Fibroblast of villous mesenchyme (primary cell): ENCODE measurements around the gene PLEKHJ1. TPM values are rescaled to one million over a fixed set of nuclear protein-coding genes. Genes with fewer than 3 reads are reported as not detected.

Experiments used
- DNase-seq: peaks from one replicate; pipeline ENCODE4 v3.0.0-alpha.2; 2010; ENCODE audit warnings: low read depth
- H3K4me3 ChIP-seq: 2 replicates; pipeline ENCODE4 v1.5.1; 2011; ENCODE audit warnings: low read depth, mild to moderate bottlenecking, low read length
- total RNA-seq: library from RNA; depleted of rRNA; stranded (reverse); fragments of >200 nt; gene quantifications from 2 replicates; pipeline ENCODE4 v1.2.3, GENCODE V29; 2012
- TF ChIP-seq, protein P1 (sequence below): IDR thresholded peaks from 2 replicates; pipeline ENCODE4 v1.5.1; 2012; ENCODE audit warnings: low read depth, mild to moderate bottlenecking, low read length; ENCODE audit not compliant: insufficient read depth

Gene PLEKHJ1
- total RNA-seq, 1 donor: 43.6 TPM

DNA sequence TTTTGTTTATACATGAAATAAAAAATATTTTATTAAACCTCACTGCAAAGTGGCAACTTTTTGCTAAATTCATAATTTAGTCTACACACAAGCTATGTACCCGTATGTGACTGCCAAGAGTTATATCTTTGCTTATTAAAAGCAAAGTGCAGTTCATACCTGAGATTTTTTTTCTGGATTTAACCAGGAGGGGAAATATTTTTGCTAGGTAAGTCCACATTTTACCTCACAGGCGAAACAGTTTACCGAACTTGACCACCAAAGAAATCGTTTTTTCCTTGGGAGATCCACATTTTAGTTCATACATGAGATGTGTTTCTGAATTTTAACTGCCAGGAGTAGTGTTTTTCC, 32.3 kb upstream of the PLEKHJ1 start:
- TF ChIP-seq, protein P1, sequence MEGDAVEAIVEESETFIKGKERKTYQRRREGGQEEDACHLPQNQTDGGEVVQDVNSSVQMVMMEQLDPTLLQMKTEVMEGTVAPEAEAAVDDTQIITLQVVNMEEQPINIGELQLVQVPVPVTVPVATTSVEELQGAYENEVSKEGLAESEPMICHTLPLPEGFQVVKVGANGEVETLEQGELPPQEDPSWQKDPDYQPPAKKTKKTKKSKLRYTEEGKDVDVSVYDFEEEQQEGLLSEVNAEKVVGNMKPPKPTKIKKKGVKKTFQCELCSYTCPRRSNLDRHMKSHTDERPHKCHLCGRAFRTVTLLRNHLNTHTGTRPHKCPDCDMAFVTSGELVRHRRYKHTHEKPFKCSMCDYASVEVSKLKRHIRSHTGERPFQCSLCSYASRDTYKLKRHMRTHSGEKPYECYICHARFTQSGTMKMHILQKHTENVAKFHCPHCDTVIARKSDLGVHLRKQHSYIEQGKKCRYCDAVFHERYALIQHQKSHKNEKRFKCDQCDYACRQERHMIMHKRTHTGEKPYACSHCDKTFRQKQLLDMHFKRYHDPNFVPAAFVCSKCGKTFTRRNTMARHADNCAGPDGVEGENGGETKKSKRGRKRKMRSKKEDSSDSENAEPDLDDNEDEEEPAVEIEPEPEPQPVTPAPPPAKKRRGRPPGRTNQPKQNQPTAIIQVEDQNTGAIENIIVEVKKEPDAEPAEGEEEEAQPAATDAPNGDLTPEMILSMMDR: no peak
- peak overlapping the region; percentile 76 for H3K4me3 ChIP-seq

DNA sequence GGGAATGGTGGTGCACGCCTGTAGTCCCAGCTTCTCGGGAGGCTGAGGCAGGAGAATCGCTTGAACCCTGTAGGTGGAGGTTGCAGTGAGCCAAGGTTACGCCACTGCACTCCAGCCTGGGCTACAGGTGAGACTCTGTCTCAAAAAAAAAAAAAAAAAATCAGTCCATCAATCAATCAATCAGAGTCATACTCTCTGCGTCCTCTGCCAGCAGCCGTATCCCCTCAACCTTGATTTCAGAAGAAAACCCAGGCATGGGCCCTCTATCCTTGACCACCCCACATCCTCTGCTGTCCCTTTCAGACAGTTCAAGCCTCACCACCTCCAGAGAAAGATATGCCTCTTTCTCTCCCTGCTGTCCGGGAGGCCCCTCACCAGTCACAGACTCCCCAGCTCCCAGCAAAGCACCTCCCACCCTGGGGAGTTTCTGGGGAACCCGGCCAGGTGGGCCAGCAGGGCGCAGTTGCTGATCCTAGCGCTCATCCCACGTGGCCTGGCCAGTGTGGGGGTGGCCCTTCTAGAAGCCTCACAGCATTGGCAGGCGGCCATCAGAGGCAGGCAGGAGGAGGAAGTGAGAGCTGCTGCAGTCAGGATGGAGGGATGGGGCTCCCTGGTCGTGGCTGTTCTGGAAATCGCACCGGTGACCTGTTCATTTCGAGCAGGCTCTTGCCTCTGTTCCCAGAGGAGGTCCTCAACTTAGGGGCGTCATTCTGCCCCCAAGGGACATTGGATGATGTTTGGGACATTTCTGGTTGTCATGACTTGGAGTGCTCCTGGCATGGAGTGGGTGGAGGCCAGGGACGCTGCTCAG, 30.3 kb upstream of the PLEKHJ1 start:
- TF ChIP-seq, protein P1: no peak
- no peak overlapping the region for H3K4me3 ChIP-seq
- DNase-seq: peak; percentile 82

More for the DNA sequence above, 32.3 kb upstream of the PLEKHJ1 start:
- DNase-seq: no peak

DNA sequence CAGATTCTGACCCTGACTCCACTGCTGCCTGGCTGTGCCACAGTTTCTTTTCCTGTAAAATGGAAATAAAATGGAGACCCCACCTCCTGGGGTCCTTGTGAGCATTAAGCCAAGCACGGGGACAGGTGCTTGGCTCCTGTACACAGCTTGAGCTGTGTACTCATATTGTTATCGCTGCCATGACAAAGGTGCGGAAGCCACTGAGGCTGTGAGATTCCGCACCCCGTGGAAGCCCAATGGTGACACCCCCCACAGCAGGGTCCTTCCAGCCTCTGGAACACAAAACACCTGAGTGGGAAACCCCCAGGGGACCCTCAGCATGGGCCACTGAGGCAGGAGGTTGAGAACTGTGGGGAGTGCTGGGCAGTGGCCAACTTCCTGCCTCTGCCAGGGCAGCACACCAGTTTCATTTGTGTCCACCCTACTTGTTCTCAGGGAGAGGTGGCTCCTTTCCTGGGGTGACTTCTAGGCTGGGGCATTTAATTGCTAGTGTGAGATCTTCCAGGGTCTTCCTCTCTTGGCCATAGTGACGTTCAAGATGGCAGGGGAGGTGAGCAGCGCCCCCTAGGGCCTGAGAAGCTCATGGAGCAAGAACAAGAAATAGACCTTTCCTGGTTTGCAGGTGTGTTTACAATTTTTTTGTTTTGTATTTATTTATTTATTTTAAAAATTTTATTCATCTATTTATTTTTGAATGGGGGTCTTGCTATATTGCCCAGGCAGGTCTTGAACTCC, 25.5 kb upstream of the PLEKHJ1 start:
- H3K4me3 ChIP-seq: no peak overlapping the region
- TF ChIP-seq, protein P1: peak; percentile 67
- peak; percentile 43 for DNase-seq

DNA sequence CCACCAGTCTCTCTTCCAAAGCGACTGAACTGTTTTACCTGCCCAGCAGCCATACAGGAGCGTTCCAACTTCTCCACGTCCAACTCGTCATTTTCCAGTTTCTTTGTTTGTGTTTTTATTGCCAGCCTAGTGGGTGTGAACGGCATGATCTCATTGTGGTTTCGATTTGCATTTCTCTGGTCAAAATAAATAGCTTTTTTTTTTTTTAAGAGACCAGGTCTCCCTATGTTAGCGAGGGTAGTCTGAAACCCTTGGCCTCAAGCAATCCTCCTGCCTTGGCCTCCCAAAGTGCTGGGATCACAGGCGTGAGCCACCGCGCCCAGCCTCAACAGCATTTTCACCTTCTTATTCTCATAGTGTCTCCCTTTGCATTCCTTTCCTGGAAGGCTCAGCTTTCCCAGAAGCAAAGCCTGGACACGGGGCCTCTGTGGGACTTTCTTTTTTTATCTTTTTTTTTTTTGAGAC, 24.2 kb upstream of the PLEKHJ1 start:
- DNase-seq: peak; percentile 58
- H3K4me3 ChIP-seq: no peak overlapping the region
- TF ChIP-seq, protein P1: no peak

DNA sequence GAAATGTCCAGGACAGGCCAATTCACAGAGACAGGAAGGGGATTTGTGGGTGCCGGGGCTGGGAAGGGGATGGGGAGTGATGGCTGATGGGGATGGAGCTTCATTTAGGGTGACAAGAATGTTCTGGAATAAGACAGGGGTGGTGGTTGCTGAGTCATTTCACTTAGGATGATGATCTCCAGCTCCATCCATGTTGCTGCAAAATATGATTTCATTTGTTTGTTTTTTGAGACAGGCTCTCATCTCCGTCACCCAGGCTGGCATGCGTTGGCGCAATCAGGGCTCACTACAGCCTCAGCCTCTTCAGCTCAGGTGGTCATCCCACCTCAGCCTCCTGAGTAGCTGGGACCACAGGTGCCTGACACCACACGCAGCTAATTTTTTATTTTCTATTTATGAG, 23.2 kb upstream of the PLEKHJ1 start:
- no peak overlapping the region for H3K4me3 ChIP-seq
- DNase-seq: no peak
- TF ChIP-seq, protein P1: no peak

DNA sequence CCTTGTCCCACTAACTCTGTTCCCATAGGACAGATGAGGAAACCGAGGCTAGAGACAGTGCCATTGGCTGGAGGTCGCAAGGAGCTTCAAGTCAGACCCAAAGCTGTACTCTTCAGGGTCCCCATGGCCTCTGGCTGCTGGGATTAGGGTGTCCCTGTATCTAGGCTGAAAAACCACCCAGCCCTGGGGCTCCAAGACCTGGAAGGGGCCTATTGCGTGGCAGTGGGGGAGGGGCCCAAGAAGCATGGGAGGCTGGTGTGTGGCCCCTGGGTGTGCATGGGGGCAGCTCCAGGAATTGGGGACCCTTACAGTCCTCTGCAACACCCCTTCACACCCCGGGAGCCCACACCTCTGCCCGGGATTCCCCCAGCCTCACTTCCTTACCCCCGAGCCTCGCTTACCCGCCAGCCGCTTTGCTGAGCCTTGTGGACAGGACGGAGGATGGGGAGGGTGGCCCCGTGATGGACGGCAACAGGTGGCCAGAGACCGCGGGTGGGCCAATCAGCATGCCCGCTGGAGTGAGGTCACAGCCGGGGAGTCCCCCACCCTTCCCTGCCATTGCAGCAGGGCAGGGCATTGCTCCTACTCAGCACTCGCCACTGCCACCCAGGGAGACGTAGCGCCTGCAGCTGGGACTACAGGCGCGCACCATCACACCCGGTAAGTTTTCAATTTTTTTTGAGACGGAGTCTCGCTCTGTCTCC, 20.0 kb upstream of the PLEKHJ1 start, which contains the start of gene JSRP1:
JSRP1 (minus strand) TSS at position 436 of the 704 bp plus-strand sequence. CDS start 1,103 bp downstream, outside the sequence.
- no peak within 1 kb of the TSS for H3K4me3 ChIP-seq
- TF ChIP-seq, protein P1: no peak
- no peak for DNase-seq
